K562 (cell line): Measurements from ENCODE around the gene ATOH8. TPM values are rescaled to one million over a fixed set of nuclear protein-coding genes. Genes with fewer than 3 reads are reported as not detected.

Experiments
- ATAC-seq: fragments of 200-7000 bp; cut with Tn5 transposase; 3 replicates; pipeline ENCODE4 v1.9.1; 2020; ENCODE audit warnings: moderate library complexity
- BruUV-seq: library from RNA; stranded (reverse); fragments of 400-500 nt; replicated peaks from 2 replicates; lab custom pipeline; 2021; lab: Mats Ljungman, UMichigan
- CTCF ChIA-PET: fragments of 300-600 bp; formaldehyde crosslinking; extraction: SDS; loops from one replicate; lab custom pipeline; 2021; ENCODE audit warnings: low intra/inter-chr PET ratio; lab: Yijun Ruan, JAX
- POLR2A ChIA-PET: fragments of 300-600, 350-650 bp; sonication (Branson Sonifier 250); formaldehyde crosslinking; extraction: SDS; loops from one replicate; lab custom pipeline; 2021; ENCODE audit warnings: antibody characterized with exemption, inconsistent platforms; lab: Yijun Ruan, JAX
- DNase-seq, 4 experiments: peaks; one replicate each; pipeline versions ENCODE4 v3.0.0 to v3.0.0-alpha.2; 2011 to 2018; ENCODE audit warnings: low spot score in 3 of 4, mixed read lengths in 3 of 4; ENCODE audit errors: extremely low read depth in 1 of 4
- FAIRE-seq: peaks from 2 replicates; lab custom pipeline; 2011; peaks lifted over from hg19 to GRCh38; lab: Jason Lieb, UNC
- H2AFZ ChIP-seq: 2 replicates; pipeline ENCODE4 v1.6.0; 2011; ENCODE audit warnings: low read depth, low read length, control low read depth, inconsistent platforms
- H3K27ac ChIP-seq: fragments of 200-600 bp; 3 replicates; pipeline ENCODE4 v1.8.0; 2011; ENCODE audit warnings: low read depth, mild to moderate bottlenecking, control low read depth, inconsistent platforms, low read length, moderate library complexity, mixed read lengths; ENCODE audit errors: extremely low read depth
- H3K27me3 ChIP-seq, 2 experiments: fragments of 300-600 bp in 1 of 2; 2 replicates in 1 of 2; 3 replicates in 1 of 2; pipeline versions ENCODE4 v1.6.0 to v1.8.0; 2011; ENCODE audit warnings: inconsistent platforms in 2 of 2, low read length in 2 of 2, mild to moderate bottlenecking in 1 of 2, mixed read lengths in 1 of 2, moderate library complexity in 1 of 2; ENCODE audit not compliant: control insufficient read depth in 2 of 2, insufficient read depth in 2 of 2
- H3K36me3 ChIP-seq: fragments of 300-600 bp; 3 replicates; pipeline ENCODE4 v1.8.0; 2011; ENCODE audit warnings: mild to moderate bottlenecking, low read length, inconsistent platforms; ENCODE audit not compliant: control insufficient read depth, insufficient read depth
- H3K4me1 ChIP-seq, 2 experiments: fragments of 200-600 bp in 1 of 2; replicated peaks in 1 of 2; 2 replicates in 1 of 2; 3 replicates in 1 of 2; pipeline versions ENCODE4 v1.5.1 to v1.8.0; 2011; ENCODE audit warnings: inconsistent platforms in 2 of 2, low read length in 2 of 2, mild to moderate bottlenecking in 1 of 2, mixed read lengths in 1 of 2, moderate library complexity in 1 of 2; ENCODE audit not compliant: control insufficient read depth in 2 of 2, insufficient read depth in 2 of 2
- H3K4me2 ChIP-seq: 2 replicates; pipeline ENCODE4 v1.6.1; 2011; ENCODE audit warnings: low read length, control low read depth, inconsistent platforms, mixed read lengths; ENCODE audit not compliant: insufficient read depth
- H3K4me3 ChIP-seq: fragments of 200-600 bp; sonication (generic), shearing (Covaris generic); 2 replicates; pipeline ENCODE4 v1.5.1; 2016; ENCODE audit warnings: control low read depth, inconsistent platforms
- H3K79me2 ChIP-seq: fragments of 200-600 bp; 3 replicates; pipeline ENCODE4 v1.8.0; 2011; ENCODE audit warnings: low read length, inconsistent platforms; ENCODE audit not compliant: control insufficient read depth, insufficient read depth
- H3K9ac ChIP-seq, 2 experiments: 2 replicates each; pipeline versions ENCODE4 v1.6.0 to v1.6.1; 2011; ENCODE audit warnings: low read depth in 2 of 2, low read length in 2 of 2, control low read depth in 1 of 2, inconsistent platforms in 1 of 2, mild to moderate bottlenecking in 1 of 2, mixed read lengths in 1 of 2; ENCODE audit not compliant: insufficient read depth in 1 of 2
- H3K9me1 ChIP-seq: one replicate; pipeline ENCODE4 v1.6.0; 2011; ENCODE audit warnings: inconsistent platforms, mild to moderate bottlenecking, low read length, moderate library complexity; ENCODE audit not compliant: control insufficient read depth, insufficient read depth
- H3K9me3 ChIP-seq: replicated peaks from 2 replicates; pipeline ENCODE4 v1.5.1; 2011; ENCODE audit warnings: low read depth, low read length, inconsistent platforms; ENCODE audit not compliant: control insufficient read depth, insufficient read depth
- H4K20me1 ChIP-seq: replicated peaks from 2 replicates; pipeline ENCODE4 v1.6.1; 2011; ENCODE audit warnings: low read length, inconsistent platforms, mixed read lengths; ENCODE audit not compliant: control insufficient read depth, insufficient read depth
- ASH1L ChIP-seq: fragments of 450-650 bp; IDR thresholded peaks from 2 replicates; pipeline ENCODE4 v1.6.1; 2018; ENCODE audit warnings: borderline replicate concordance, mild to moderate bottlenecking, low read depth; ENCODE audit not compliant: partially characterized antibody
- CREB1 ChIP-seq, 2 experiments: sonication (generic) in 1 of 2; formaldehyde crosslinking in 1 of 2; IDR thresholded peaks; 2 replicates each; pipeline versions ENCODE4 v1.6.1 to v1.8.0; 2012 to 2022; ENCODE audit warnings: inconsistent platforms in 1 of 2, mild to moderate bottlenecking in 1 of 2, missing genetic modification reagents in 1 of 2, moderate library complexity in 1 of 2
- E2F3 ChIP-seq: fragments of 250-450 bp; sonication (Bioruptor Pico); IDR thresholded peaks from 2 replicates; pipeline ENCODE4 v1.4.0; 2020; ENCODE audit warnings: mild to moderate bottlenecking
- HLTF ChIP-seq: fragments of 450-650 bp; IDR thresholded peaks from 2 replicates; pipeline ENCODE4 v1.6.1; 2016
- HMGXB4 ChIP-seq: sonication (generic); formaldehyde crosslinking; IDR thresholded peaks from 2 replicates; pipeline ENCODE4 v1.8.1; 2023; ENCODE audit warnings: mild to moderate bottlenecking, missing genetic modification reagents
- MCM7 ChIP-seq, 2 experiments: fragments of 450-650 bp; IDR thresholded peaks; 2 replicates each; pipeline ENCODE4 v1.6.1; 2016 to 2018
- MYC ChIP-seq, 2 experiments: fragments of 250-450 bp in 1 of 2; sonication (Bioruptor Pico) in 1 of 2; IDR thresholded peaks; 2 replicates each; pipeline versions ENCODE4 v1.5.1 to v1.6.1; 2012 to 2021; ENCODE audit warnings: low read depth in 2 of 2, borderline replicate concordance in 1 of 2, improper control_type of control experiment in 1 of 2, low read length in 1 of 2, mild to moderate bottlenecking in 1 of 2, moderate library complexity in 1 of 2
- PBX2 ChIP-seq, 2 experiments: IDR thresholded peaks in 1 of 2; conservative IDR thresholded peaks in 1 of 2; 2 replicates each; pipeline ENCODE4 v1.6.1; 2016; ENCODE audit warnings: low read depth in 2 of 2, mild to moderate bottlenecking in 1 of 2, missing compliant biosample characterization in 1 of 2, missing genetic modification characterization in 1 of 2, moderate library complexity in 1 of 2
- RAD51 ChIP-seq: fragments of 450-650 bp; IDR thresholded peaks from 2 replicates; pipeline ENCODE4 v1.7.1; 2016; ENCODE audit warnings: low read depth, mild to moderate bottlenecking, borderline replicate concordance
- ZBTB26 ChIP-seq: fragments of 450-650 bp; formaldehyde crosslinking; IDR thresholded peaks from 2 replicates; pipeline ENCODE4 v1.4.0; 2022; ENCODE audit warnings: missing genetic modification characterization
- ZNF280B ChIP-seq: fragments of 250-450 bp; sonication (Bioruptor Pico); IDR thresholded peaks from 2 replicates; pipeline ENCODE4 v1.5.1; 2021; ENCODE audit warnings: mild to moderate bottlenecking
- ZNF668 ChIP-seq: fragments of 250-450 bp; sonication (Bioruptor Pico); IDR thresholded peaks from 2 replicates; pipeline ENCODE4 v1.8.0; 2022; ENCODE audit warnings: mild to moderate bottlenecking, inconsistent platforms
- ZNF695 ChIP-seq: fragments of 450-650 bp; formaldehyde crosslinking; IDR thresholded peaks from 2 replicates; pipeline ENCODE4 v1.4.0; 2020; ENCODE audit warnings: mild to moderate bottlenecking, moderate library complexity
- ZNF75A ChIP-seq: fragments of 450-650 bp; formaldehyde crosslinking; IDR thresholded peaks from 2 replicates; pipeline ENCODE4 v1.4.0; 2020; ENCODE audit warnings: mild to moderate bottlenecking
- ZNF764 ChIP-seq: fragments of 250-450 bp; sonication (Bioruptor Pico); IDR thresholded peaks from 2 replicates; pipeline ENCODE4 v1.4.0; 2020; ENCODE audit warnings: low read depth, mild to moderate bottlenecking, moderate library complexity
- WGBS: fragments of 100-300 bp; shearing (Covaris generic); methylation state at CpG from one replicate; pipeline ENCODE4 v1.1.6; 2016; ENCODE audit warnings: low coverage, mixed read lengths; ENCODE audit not compliant: insufficient coverage; ENCODE audit errors: missing lambda C conversion rate; 5-methylcytosine and 5-hydroxymethylcytosine counted together
- in situ Hi-C: fragments of 300-500 bp; cut with MboI; formaldehyde crosslinking; loops from 4 replicates; pipeline ENCODE4 v1.15.0; 2018; ENCODE audit warnings: inconsistent platforms, mixed read lengths
- intact Hi-C: fragments of 100-400 bp; cut with micrococcal nuclease; formaldehyde crosslinking; loops from 2 replicates; pipeline ENCODE4 v1.14.2; 2022
- polyA plus RNA-seq, 8 experiments: library from polyadenylated mRNA; depleted of rRNA in 4 of 8; stranded (reverse) in 5 of 8; unstranded in 3 of 8; fragments of >200 nt; fragmentation: Nextera tagmentation in 2 of 8; fragmentation: Illumina TruSeq in 1 of 8; extraction: Ambion mirVana in 2 of 8; extraction: Trizol in 1 of 8; gene quantifications; 2 replicates each; pipeline versions ENCODE4 v1.2.1 to v1.2.3, GENCODE V29; 2011 to 2014; ENCODE audit warnings: inconsistent platforms in 1 of 8, missing spikeins in 1 of 8
- total RNA-seq, 7 experiments: library from RNA; depleted of rRNA in 6 of 7; stranded (reverse); fragments of >200 nt in 6 of 7; fragmentation: Illumina TruSeq in 2 of 7; extraction: Trizol in 2 of 7; gene quantifications; 2 replicates each; pipeline versions ENCODE4 v1.2.1 to v1.2.3, GENCODE V29; 2011 to 2021; ENCODE audit warnings: low replicate concordance in 1 of 7

ATOH8 gene
- total and polyA plus RNA-seq, 9 of the 15 experiments (the other 6 are each of a cell fraction or from before 2014, with no cell fraction given), result not detected

GRCh38 chr2:85756195-85756594 is 2.4 kb downstream of the ATOH8 start:
- BruUV-seq, result no TSS peak
- FAIRE-seq (no peak), DNase-seq (no peak), ATAC-seq (no peak)
- no peaks in the 10 kb centered on the region for H3K9me3 ChIP-seq
- 5% methylated on average over 4 of the region's 6 CpGs for WGBS
- POLR2A ChIA-PET, result interaction anchor here (0.5 kb wide), 1 partner anchor 439 kb away, joined by 3 read pairs; the partner anchor contains the start of gene IMMT
- H3K4me2 ChIP-seq, result no peak overlapping the region
- no peak overlapping the region for H3K27ac ChIP-seq
- H3K27me3 ChIP-seq, result peaks cover 55 to 80% of the 10 kb centered on the region in 2 experiments
- no peaks in the 10 kb centered on the region for H3K79me2 ChIP-seq
- no peaks in the 10 kb centered on the region for H3K9me1 ChIP-seq
- H4K20me1 ChIP-seq, result peaks cover 15% of the 10 kb centered on the region
- H3K36me3 ChIP-seq, result no peaks in the 10 kb centered on the region
- CTCF ChIA-PET, result no interaction called here
- in situ Hi-C loops, result no loop called here
- H3K9ac ChIP-seq, result no peak overlapping the region
- intact Hi-C loops, result loop anchor here (10.0 kb wide), 1 partner anchor 329 kb away; no protein-coding TSS in a partner anchor
- peaks cover 0 to 22% of the 10 kb centered on the region in 2 experiments; a peak in 2 of 5 replicates for H3K4me1 ChIP-seq
- H3K4me3 ChIP-seq, result no peak overlapping the region
- H2AFZ ChIP-seq, result no peak overlapping the region
- TF ChIP-seq HLTF (no peak), ZNF75A (CRISPR knock-in tag) (no peak), HMGXB4 (no peak), E2F3 (CRISPR knock-in tag) (no peak), ASH1L (no peak), ZNF764 (CRISPR knock-in tag) (no peak), ZNF280B (no peak), ZNF695 (CRISPR knock-in tag) (no peak), RAD51 (no peak), MYC (IDR thresholded peaks at IDR 0.05; ENCODE audit: low read depth, low read length) (no peak), MYC (CRISPR knock-in tag; IDR thresholded peaks at IDR 0.05; ENCODE audit: borderline replicate concordance, low read depth) (no peak), CREB1 (IDR thresholded peaks at IDR 0.05) (no peak), CREB1 (CRISPR knock-in tag; IDR thresholded peaks at IDR 0.05) (no peak), ZNF668 (CRISPR knock-in tag) (no peak), PBX2 (CRISPR knock-in tag; IDR thresholded peaks at IDR 0.05; ENCODE audit: low read depth) (no peak), PBX2 (tag; conservative IDR thresholded peaks at IDR 0.05; ENCODE audit: low read depth) (no peak), ZBTB26 (CRISPR knock-in tag) (no peak), MCM7 (IDR thresholded peaks at IDR 0.05) (no peak)
